SH-SY5Y (cell line): ENCODE data around the gene BAD.

Experiments
- GATA2 ChIP-seq: IDR thresholded peaks from 2 replicates; pipeline ENCODE4 v1.6.1; 2011; ENCODE audit warnings: mild to moderate bottlenecking, low read depth, low read length
- GATA3 ChIP-seq: IDR thresholded peaks from 2 replicates; pipeline ENCODE4 v1.6.1; 2011; ENCODE audit warnings: low read depth, mild to moderate bottlenecking, low read length, moderate library complexity

The BAD gene

GRCh38 chr11:64223001-64223651, 61.3 kb downstream of the BAD start:
- no peak for TF ChIP-seq GATA2

- no peak for TF ChIP-seq GATA2
- no peak for TF ChIP-seq GATA3
Measured at GRCh38 chr11:64222651-64223000, 61.8 kb downstream of the BAD start.

GRCh38 chr11:64220798-64221197, 63.7 kb downstream of the BAD start:
- TF ChIP-seq GATA3 (no peak), GATA2 (no peak)

- TF ChIP-seq GATA2 = no peak
- TF ChIP-seq GATA3 = no peak
Measured at GRCh38 chr11:64220271-64220670, 64.2 kb downstream of the BAD start.
